Measurements from ENCODE around the gene GABPB2.

Gene GABPB2

DNA sequence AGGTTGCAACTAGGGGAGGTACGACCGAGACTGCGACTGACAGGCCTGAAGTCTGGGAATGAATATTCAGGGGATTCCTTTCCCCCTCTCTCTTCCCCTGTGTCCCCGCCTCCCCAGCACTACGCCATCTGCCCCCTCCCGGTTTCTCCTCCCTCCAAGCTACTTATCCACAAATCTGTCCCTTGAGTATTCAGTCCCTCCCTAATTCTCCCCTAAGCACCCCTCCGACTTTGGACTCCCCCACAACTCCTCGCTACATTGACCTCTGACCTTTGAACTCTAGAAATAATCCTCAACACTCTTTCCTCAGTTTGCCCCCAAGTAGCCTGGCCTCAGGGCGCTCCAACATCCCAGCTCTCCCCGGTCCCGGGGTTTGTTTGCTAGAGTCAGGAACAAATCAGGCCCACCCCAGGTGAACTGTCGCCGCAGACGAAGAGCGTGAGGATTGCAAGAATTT lies 94.7 kb downstream of the GABPB2 start:
- no peak for DNase-seq (ENCODE audit: low read depth)

- DNase-seq (ENCODE audit: low read depth): peak; percentile 91
Measured at GRCh38 chr1:151165738-151166504, 95.4 kb downstream of the GABPB2 start, which contains the start of the genes LYSMD1 and SCNM1. Gene LYSMD1, minus strand, starts transcription at chr1:151165902. Its CDS starts 644 bp downstream, at chr1:151165258. Gene SCNM1, plus strand, starts transcription at chr1:151166144. Its CDS starts 9 bp downstream, at chr1:151166153.

DNA sequence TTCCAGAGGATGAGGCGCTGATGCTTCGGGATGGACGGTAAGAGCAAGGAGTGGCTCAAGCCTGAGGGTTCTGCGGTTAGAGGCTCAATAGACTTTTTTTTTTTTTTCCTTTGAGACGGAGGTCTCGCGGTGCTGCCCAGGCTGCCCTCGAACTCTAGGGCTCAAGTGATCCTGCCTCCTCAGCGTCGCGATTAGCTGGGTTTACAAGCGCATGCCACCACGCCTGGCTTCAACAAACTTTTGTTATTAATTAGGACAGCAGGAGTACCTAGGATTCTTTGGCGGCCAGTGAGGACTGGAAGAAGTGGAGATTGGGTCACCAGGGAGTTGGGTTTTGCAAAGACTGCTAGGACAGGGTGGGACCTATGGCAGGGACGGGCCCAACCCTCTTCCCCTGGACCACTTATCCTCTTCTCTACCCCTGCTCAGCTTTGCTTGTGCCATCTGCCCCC lies 96.0 kb downstream of the GABPB2 start:
- DNase-seq (ENCODE audit: low read depth): no peak

DNA sequence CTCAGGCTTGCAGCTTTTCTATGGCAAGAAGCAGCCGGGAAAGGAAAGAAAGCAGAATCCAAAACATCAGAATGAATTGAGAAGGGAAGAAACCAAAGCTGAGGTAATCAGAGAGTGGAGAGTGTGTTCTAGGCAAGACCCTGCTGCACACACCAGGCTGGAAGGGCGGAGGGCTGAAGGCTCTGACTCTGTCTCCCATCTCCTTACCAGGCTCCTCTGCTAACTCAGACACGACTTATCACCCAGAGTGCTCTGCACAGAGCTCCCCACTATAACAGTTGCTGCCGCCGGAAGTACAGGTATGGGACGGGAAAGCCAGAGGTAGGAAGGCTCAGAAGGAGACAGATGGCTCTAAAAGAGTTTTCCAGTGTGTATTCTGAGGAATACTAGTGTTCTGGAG lies 96.6 kb downstream of the GABPB2 start:
- no peak for DNase-seq (ENCODE audit: low read depth)

- DNase-seq (ENCODE audit: low read depth): no peak
Measured at GRCh38 chr1:151171190-151171589, 100.6 kb downstream of the GABPB2 start.
